ENCODE measurements around the gene LAMA4.

Gene LAMA4

DNA sequence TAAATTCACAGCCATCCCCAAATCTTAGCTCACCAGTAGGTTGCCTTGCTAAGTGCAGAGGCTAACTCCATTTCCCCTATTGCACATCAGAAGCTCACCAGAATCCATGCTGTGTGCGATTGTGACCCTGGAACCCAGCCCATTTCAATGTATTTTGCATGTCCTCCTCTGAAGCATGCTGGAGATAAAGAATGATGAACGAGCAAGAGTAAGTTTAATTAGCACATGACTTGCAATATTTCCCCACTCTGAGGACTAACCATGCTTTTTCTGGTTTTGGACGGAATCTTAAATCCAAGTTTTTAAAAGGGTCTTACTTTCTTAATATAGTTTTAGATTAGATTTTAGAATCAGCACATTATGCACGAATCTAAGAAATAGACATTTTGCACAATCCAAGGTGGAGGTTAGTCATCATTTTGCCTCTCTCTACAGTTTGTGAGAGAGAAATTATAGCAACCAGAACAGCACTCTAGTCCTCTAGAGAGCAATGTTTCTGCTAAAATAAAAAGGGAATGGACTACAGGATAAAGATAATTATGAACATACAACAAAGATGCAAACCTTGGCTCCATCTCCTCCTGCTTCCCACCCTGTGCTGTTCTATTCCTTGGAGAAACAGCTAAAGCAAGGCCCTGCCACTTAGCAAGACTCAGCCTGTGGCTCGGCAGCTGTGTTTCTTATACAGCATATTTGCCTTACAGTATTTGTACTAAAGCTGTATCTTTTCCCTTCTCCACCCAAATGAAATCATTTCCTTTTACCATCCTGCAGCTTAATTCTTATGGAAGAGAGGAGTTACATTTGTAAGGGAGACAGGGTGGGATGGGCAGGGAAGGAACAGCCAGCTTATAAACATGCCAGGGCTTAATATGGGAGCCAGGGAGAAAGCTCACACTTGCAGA is 24.9 kb upstream of the LAMA4 start:
- FAIRE-seq, result no peak
- DNase-seq (ENCODE audit: insufficient read length, low spot score), result no peak
- TF ChIP-seq POLR2A (IDR thresholded peaks at IDR 0.05; ENCODE audit: low read depth, low read length) (no peak), PAX5 (IDR thresholded peaks at IDR 0.05; ENCODE audit: insufficient read depth, low read length, severe bottlenecking) (no peak), SPI1 (IDR thresholded peaks at IDR 0.05; ENCODE audit: low read depth, low read length) (no peak), TAF1 (IDR thresholded peaks at IDR 0.05; ENCODE audit: low read depth, low read length) (no peak), POU2F2 (IDR thresholded peaks at IDR 0.05; ENCODE audit: low read depth, low read length) (no peak), POLR2AphosphoS5 (IDR thresholded peaks at IDR 0.05; ENCODE audit: low read depth, low read length) (no peak)

DNA sequence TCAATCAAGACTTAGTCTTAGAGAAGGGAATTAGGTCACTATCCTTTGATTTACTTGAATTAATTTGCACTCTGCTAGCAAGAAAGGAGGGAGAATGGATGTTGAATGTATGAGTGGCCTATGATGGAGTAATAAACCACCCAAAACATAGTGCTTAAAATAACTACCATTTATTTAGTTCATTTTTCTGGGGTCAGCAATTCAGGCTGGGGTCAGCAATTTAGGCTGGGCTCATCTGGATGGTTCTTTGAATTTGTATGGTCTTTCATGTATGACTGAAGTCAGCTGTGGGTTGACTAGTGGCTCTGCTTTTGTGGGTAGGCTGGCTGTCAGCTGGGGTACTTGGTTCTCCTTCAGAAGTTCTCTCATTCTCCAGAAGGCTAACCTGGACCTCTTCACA is 21.0 kb upstream of the LAMA4 start:
- TF ChIP-seq POU2F2 (IDR thresholded peaks at IDR 0.05; ENCODE audit: low read depth, low read length), result no peak
- TF ChIP-seq TAF1 (IDR thresholded peaks at IDR 0.05; ENCODE audit: low read depth, low read length), result no peak
- TF ChIP-seq POLR2A (IDR thresholded peaks at IDR 0.05; ENCODE audit: low read depth, low read length), result no peak
- no peak for TF ChIP-seq POLR2AphosphoS5 (IDR thresholded peaks at IDR 0.05; ENCODE audit: low read depth, low read length)
- no peak for TF ChIP-seq PAX5 (IDR thresholded peaks at IDR 0.05; ENCODE audit: insufficient read depth, low read length, severe bottlenecking)
- FAIRE-seq (no peak), DNase-seq (ENCODE audit: insufficient read length, low spot score) (no peak)

- no peak for TF ChIP-seq PAX5 (IDR thresholded peaks at IDR 0.05; ENCODE audit: insufficient read depth, low read length, severe bottlenecking)
- TF ChIP-seq POU2F2 (IDR thresholded peaks at IDR 0.05; ENCODE audit: low read depth, low read length), result no peak
- TF ChIP-seq POLR2A (IDR thresholded peaks at IDR 0.05; ENCODE audit: low read depth, low read length), result no peak
- no peak for TF ChIP-seq TAF1 (IDR thresholded peaks at IDR 0.05; ENCODE audit: low read depth, low read length)
- TF ChIP-seq POLR2AphosphoS5 (IDR thresholded peaks at IDR 0.05; ENCODE audit: low read depth, low read length), result no peak
- TF ChIP-seq SPI1 (IDR thresholded peaks at IDR 0.05; ENCODE audit: low read depth, low read length), result no peak
- DNase-seq (ENCODE audit: insufficient read length, low spot score) (no peak), FAIRE-seq (no peak)
These were observed 20.4 kb upstream of the LAMA4 start for GRCh38 chr6:112274774-112275173.

DNA sequence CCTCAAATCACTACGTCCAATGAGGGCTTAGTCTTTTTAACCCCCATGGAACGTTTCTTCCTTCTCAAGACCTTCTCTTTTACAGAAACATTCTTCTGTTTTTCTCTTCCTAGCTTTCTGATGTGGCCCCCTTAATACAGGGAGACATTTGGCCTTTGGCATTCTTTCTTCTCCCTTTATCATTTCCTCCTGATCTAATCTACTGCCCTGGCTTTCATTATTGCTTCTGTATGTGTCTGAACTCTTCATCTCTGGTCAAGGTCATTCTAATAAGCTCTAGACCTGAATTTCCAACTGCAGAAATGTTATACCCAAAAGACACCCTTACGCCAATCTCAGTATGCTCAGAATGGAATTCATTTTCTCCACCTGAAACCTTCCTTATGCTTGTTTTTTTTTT is 18.4 kb upstream of the LAMA4 start:
- no peak for TF ChIP-seq POLR2AphosphoS5 (IDR thresholded peaks at IDR 0.05; ENCODE audit: low read depth, low read length)
- TF ChIP-seq SPI1 (IDR thresholded peaks at IDR 0.05; ENCODE audit: low read depth, low read length), result no peak
- TF ChIP-seq PAX5 (IDR thresholded peaks at IDR 0.05; ENCODE audit: insufficient read depth, low read length, severe bottlenecking), result no peak
- no peak for TF ChIP-seq POLR2A (IDR thresholded peaks at IDR 0.05; ENCODE audit: low read depth, low read length)
- TF ChIP-seq TAF1 (IDR thresholded peaks at IDR 0.05; ENCODE audit: low read depth, low read length), result no peak
- no peak for TF ChIP-seq POU2F2 (IDR thresholded peaks at IDR 0.05; ENCODE audit: low read depth, low read length)
- no peak for DNase-seq (ENCODE audit: insufficient read length, low spot score)
- FAIRE-seq, result no peak

DNA sequence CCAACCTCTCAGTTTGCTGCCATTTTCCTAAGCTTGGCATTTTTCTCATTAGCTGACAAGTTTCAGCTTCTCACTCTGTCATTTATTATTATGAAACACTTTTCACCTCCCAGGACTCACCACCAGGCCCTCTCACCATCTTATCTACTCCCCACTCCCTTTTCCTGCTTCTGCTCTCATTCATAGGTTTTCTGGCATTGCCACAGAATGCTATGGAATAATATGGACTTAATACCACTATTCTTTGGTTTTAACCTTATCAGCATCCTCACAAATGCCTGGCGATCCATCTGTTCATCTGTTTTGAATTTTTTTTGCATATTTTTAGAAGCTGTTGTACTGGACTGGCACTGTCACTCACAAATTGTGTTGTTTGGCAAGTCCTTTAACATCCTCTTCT is 16.4 kb upstream of the LAMA4 start:
- FAIRE-seq, result no peak
- DNase-seq (ENCODE audit: insufficient read length, low spot score), result no peak
- no peak for TF ChIP-seq TAF1 (IDR thresholded peaks at IDR 0.05; ENCODE audit: low read depth, low read length)
- no peak for TF ChIP-seq PAX5 (IDR thresholded peaks at IDR 0.05; ENCODE audit: insufficient read depth, low read length, severe bottlenecking)
- TF ChIP-seq POLR2AphosphoS5 (IDR thresholded peaks at IDR 0.05; ENCODE audit: low read depth, low read length), result no peak
- TF ChIP-seq POLR2A (IDR thresholded peaks at IDR 0.05; ENCODE audit: low read depth, low read length), result no peak
- no peak for TF ChIP-seq SPI1 (IDR thresholded peaks at IDR 0.05; ENCODE audit: low read depth, low read length)
- no peak for TF ChIP-seq POU2F2 (IDR thresholded peaks at IDR 0.05; ENCODE audit: low read depth, low read length)

GRCh38 chr6:112269979-112270566 is 15.7 kb upstream of the LAMA4 start:
- TF ChIP-seq POU2F2 (IDR thresholded peaks at IDR 0.05; ENCODE audit: low read depth, low read length), result no peak
- FAIRE-seq (no peak), DNase-seq (ENCODE audit: insufficient read length, low spot score) (no peak)

DNA sequence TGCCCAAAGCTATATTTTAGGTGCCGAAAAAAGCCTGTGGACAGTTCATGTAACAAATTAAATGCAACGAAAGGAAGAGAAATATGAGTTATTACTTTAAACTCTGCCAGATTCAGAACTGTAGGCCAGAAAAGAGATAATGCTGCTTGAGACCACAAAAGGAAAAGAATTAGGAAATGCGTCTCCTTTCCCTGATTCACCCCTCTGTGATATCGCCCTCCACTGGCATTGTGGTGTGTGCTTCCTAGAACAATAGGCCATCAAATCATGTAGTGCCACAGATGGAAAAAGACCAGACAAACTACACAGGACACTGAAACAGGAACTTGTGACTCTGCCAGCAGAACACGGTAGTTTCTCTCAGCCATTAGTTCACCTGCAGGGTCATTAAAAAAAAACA is 14.7 kb upstream of the LAMA4 start:
- TF ChIP-seq POLR2A (IDR thresholded peaks at IDR 0.05; ENCODE audit: low read depth, low read length) (no peak), POLR2AphosphoS5 (IDR thresholded peaks at IDR 0.05; ENCODE audit: low read depth, low read length) (no peak), TAF1 (IDR thresholded peaks at IDR 0.05; ENCODE audit: low read depth, low read length) (no peak), PAX5 (IDR thresholded peaks at IDR 0.05; ENCODE audit: insufficient read depth, low read length, severe bottlenecking) (no peak), POU2F2 (IDR thresholded peaks at IDR 0.05; ENCODE audit: low read depth, low read length) (no peak), SPI1 (IDR thresholded peaks at IDR 0.05; ENCODE audit: low read depth, low read length) (no peak)
- no peak for DNase-seq (ENCODE audit: insufficient read length, low spot score)
- FAIRE-seq, result no peak

DNA sequence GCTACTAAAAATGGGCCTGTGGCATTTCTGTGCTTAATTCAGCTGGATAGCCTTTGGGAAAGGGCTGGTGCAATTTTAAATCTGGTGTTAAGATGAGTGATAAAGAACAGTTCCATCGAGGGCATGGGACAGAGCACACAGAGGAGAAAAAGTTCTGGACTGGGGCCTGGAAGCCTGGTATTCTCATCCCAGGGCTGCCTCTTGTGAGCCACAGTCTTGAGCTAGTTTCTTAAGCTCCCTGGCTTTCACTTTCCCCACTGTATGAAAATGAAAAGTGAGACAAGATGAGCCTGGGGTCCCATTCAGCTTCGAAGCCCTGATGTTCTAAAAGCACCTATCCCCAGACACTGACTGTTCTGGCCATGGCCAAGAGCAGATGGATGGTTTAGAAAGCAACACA is 14.3 kb upstream of the LAMA4 start:
- no peak for FAIRE-seq
- no peak for DNase-seq (ENCODE audit: insufficient read length, low spot score)

GRCh38 chr6:112268019-112268418 is 13.7 kb upstream of the LAMA4 start:
- no peak for FAIRE-seq
- TF ChIP-seq PAX5 (IDR thresholded peaks at IDR 0.05; ENCODE audit: insufficient read depth, low read length, severe bottlenecking) (no peak), SPI1 (IDR thresholded peaks at IDR 0.05; ENCODE audit: low read depth, low read length) (no peak), POU2F2 (IDR thresholded peaks at IDR 0.05; ENCODE audit: low read depth, low read length) (no peak), POLR2AphosphoS5 (IDR thresholded peaks at IDR 0.05; ENCODE audit: low read depth, low read length) (no peak), TAF1 (IDR thresholded peaks at IDR 0.05; ENCODE audit: low read depth, low read length) (no peak), POLR2A (IDR thresholded peaks at IDR 0.05; ENCODE audit: low read depth, low read length) (no peak)
- DNase-seq (ENCODE audit: insufficient read length, low spot score), result no peak

More for the DNA sequence above, 14.3 kb upstream of the LAMA4 start:
- TF ChIP-seq PAX5 (IDR thresholded peaks at IDR 0.05; ENCODE audit: insufficient read depth, low read length, severe bottlenecking) (no peak), POU2F2 (IDR thresholded peaks at IDR 0.05; ENCODE audit: low read depth, low read length) (no peak), SPI1 (IDR thresholded peaks at IDR 0.05; ENCODE audit: low read depth, low read length) (no peak), TAF1 (IDR thresholded peaks at IDR 0.05; ENCODE audit: low read depth, low read length) (no peak), POLR2AphosphoS5 (IDR thresholded peaks at IDR 0.05; ENCODE audit: low read depth, low read length) (no peak), POLR2A (IDR thresholded peaks at IDR 0.05; ENCODE audit: low read depth, low read length) (no peak)
